Measurements from ENCODE around the gene BLVRA. TPM values are rescaled to one million over a fixed set of nuclear protein-coding genes. Genes with fewer than 3 reads are reported as not detected.

Gene BLVRA
- total RNA-seq, 1 donor from 2014 or later: 65.6 TPM

DNA sequence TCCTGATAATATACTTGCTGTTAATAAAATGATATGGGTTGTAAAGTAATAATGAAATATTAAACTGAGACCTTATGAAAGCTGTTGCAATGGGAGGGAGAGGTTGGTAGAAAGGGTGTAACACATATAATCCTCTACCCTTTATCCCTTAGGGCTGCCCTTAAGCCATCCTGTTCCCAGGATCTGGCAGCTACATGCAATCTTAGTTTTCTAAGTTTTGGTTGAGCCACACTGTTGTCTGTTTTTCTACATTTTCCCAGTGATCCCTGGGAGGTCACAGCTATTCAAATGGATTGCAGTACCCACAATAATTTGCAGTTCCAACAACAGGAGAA is 35.5 kb upstream of the BLVRA start:
- no peaks in the 10 kb centered on the region for H3K9me3 ChIP-seq
- H3K27me3 ChIP-seq: no peaks in the 10 kb centered on the region
- H3K4me3 ChIP-seq: no peak overlapping the region
- intact Hi-C loops (cut with DNase I): no loop called here
- no peaks in the 10 kb centered on the region for H3K36me3 ChIP-seq
- peaks cover 20% of the 10 kb centered on the region for H3K4me1 ChIP-seq
- TF ChIP-seq POLR2A (IDR thresholded peaks at IDR 0.05) (no peak), POLR2AphosphoS5 (IDR thresholded peaks at IDR 0.05; ENCODE audit: insufficient read depth in 1 of 2, low read depth in 1 of 2) (no peak)
- TF ChIP-seq, protein P1, sequence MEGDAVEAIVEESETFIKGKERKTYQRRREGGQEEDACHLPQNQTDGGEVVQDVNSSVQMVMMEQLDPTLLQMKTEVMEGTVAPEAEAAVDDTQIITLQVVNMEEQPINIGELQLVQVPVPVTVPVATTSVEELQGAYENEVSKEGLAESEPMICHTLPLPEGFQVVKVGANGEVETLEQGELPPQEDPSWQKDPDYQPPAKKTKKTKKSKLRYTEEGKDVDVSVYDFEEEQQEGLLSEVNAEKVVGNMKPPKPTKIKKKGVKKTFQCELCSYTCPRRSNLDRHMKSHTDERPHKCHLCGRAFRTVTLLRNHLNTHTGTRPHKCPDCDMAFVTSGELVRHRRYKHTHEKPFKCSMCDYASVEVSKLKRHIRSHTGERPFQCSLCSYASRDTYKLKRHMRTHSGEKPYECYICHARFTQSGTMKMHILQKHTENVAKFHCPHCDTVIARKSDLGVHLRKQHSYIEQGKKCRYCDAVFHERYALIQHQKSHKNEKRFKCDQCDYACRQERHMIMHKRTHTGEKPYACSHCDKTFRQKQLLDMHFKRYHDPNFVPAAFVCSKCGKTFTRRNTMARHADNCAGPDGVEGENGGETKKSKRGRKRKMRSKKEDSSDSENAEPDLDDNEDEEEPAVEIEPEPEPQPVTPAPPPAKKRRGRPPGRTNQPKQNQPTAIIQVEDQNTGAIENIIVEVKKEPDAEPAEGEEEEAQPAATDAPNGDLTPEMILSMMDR (IDR thresholded peaks at IDR 0.05): no peak
- no peak for DNase-seq (ENCODE audit: extremely low spot score in 2 of 2)
- H3K27ac ChIP-seq: no peak overlapping the region

DNA sequence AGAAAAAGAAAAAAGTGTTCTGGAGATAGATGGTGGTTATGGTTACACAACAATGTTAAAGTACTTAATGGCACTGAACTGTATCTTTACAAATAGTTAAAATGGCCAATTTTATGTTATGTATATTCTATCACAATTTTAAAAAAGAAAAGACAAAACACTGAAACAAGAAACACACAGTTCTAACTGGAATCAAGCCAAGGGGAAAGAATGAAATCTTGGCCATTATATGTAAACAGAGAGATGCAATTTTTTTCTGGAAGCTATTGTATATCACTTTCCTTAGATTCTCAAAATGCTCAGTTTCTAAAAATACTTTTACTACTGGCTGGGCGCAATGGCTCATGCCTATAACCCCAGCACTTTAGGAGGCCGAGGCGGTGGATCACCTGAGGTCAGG is 33.2 kb upstream of the BLVRA start:
- TF ChIP-seq, protein P1 (IDR thresholded peaks at IDR 0.05): no peak
- TF ChIP-seq POLR2A (IDR thresholded peaks at IDR 0.05): no peak
- TF ChIP-seq POLR2AphosphoS5 (IDR thresholded peaks at IDR 0.05; ENCODE audit: insufficient read depth in 1 of 2, low read depth in 1 of 2): no peak
- peaks cover 34% of the 10 kb centered on the region for H3K4me1 ChIP-seq
- intact Hi-C loops (cut with DNase I): no loop called here
- no peaks in the 10 kb centered on the region for H3K27me3 ChIP-seq
- no peaks in the 10 kb centered on the region for H3K9me3 ChIP-seq
- DNase-seq (ENCODE audit: extremely low spot score in 2 of 2): no peak
- no peak overlapping the region for H3K4me3 ChIP-seq
- no peak overlapping the region for H3K27ac ChIP-seq
- no peaks in the 10 kb centered on the region for H3K36me3 ChIP-seq

DNA sequence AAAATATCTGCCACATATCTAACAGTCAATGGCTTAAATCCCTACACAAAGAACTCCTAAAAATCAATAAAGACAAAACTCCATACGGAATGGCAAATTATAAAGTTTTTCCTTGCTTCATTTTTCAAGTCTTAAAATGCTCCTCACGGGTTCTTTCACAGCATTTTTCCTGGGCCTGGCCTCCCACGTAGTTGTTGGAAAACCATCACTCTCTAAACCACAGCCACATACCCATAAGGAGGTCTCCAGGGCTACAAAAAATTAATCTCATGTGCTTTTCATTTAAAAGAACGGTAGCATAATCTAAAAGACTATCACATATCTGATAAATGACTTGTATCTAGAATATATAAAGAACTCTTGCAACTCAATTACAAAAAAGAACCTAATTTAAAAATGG is 32.0 kb upstream of the BLVRA start:
- no peaks in the 10 kb centered on the region for H3K9me3 ChIP-seq
- H3K27me3 ChIP-seq: no peaks in the 10 kb centered on the region
- DNase-seq (ENCODE audit: extremely low spot score in 2 of 2): no peak
- H3K4me3 ChIP-seq: no peak overlapping the region
- intact Hi-C loops (cut with DNase I): no loop called here
- H3K27ac ChIP-seq: no peak overlapping the region
- H3K36me3 ChIP-seq: no peaks in the 10 kb centered on the region
- TF ChIP-seq POLR2AphosphoS5 (IDR thresholded peaks at IDR 0.05; ENCODE audit: insufficient read depth in 1 of 2, low read depth in 1 of 2) (no peak), POLR2A (IDR thresholded peaks at IDR 0.05) (no peak)
- TF ChIP-seq, protein P1 (IDR thresholded peaks at IDR 0.05): no peak
- peaks cover 34% of the 10 kb centered on the region for H3K4me1 ChIP-seq

DNA sequence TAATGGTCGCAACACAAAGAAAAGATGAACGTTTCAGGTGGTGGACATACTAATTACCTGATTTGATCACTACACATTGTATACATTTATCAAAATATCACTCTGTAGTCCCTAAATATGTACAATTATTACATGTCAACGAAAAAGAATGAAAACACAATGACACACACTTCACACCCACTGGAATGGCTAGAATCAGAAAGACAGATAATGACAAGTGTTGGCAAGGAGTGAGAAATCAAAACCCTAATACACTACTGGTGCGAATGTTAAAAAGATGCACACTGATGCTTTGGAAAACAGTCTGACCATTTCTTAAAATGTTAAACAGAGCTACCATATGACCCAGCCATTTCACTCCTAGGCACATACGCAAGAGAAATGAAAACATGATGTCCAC is 31.5 kb upstream of the BLVRA start:
- H3K27ac ChIP-seq: no peak overlapping the region
- H3K36me3 ChIP-seq: no peaks in the 10 kb centered on the region
- no peaks in the 10 kb centered on the region for H3K9me3 ChIP-seq
- TF ChIP-seq POLR2A (IDR thresholded peaks at IDR 0.05): no peak
- TF ChIP-seq POLR2AphosphoS5 (IDR thresholded peaks at IDR 0.05; ENCODE audit: insufficient read depth in 1 of 2, low read depth in 1 of 2): no peak
- H3K4me1 ChIP-seq: peaks cover 34% of the 10 kb centered on the region
- H3K27me3 ChIP-seq: no peaks in the 10 kb centered on the region
- no peak for DNase-seq (ENCODE audit: extremely low spot score in 2 of 2)
- H3K4me3 ChIP-seq: no peak overlapping the region
- intact Hi-C loops (cut with DNase I): no loop called here

DNA sequence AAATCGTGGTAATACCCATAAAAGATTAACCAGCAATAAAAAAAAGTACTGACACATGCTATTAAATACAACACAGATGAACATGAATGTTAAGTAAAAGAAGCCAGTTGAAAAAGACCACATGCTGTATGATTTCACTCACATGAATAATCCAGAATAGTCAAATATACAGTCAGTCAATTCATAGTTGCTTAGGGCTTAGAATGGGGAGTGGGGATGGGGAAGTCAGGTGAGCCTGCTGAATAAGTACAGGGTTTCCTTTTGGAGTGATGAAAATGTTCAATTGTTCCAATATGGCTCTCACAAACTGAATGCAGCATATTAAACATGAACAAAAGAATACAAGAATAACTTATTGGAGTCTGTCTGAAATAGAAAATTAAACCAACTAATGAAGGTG is 31.0 kb upstream of the BLVRA start:
- no peak for DNase-seq (ENCODE audit: extremely low spot score in 2 of 2)
- Histone ChIP-seq H3K27ac (no peak overlapping the region), H3K4me3 (no peak overlapping the region), H3K9me3 (no peaks in the 10 kb centered on the region), H3K36me3 (no peaks in the 10 kb centered on the region), H3K27me3 (no peaks in the 10 kb centered on the region), H3K4me1 (peaks cover 34% of the 10 kb centered on the region)
- intact Hi-C loops (cut with DNase I): no loop called here
- TF ChIP-seq POLR2A (IDR thresholded peaks at IDR 0.05) (no peak), POLR2AphosphoS5 (IDR thresholded peaks at IDR 0.05; ENCODE audit: insufficient read depth in 1 of 2, low read depth in 1 of 2) (no peak)
- TF ChIP-seq, protein P1 (IDR thresholded peaks at IDR 0.05): no peak
